Endothelial cell of umbilical vein (primary cell): ENCODE measurements around the gene GALNT14. TPM values are rescaled to one million over a fixed set of nuclear protein-coding genes. Genes with fewer than 3 reads are reported as not detected.

Experiments used
- BruUV-seq: library from RNA; stranded (reverse); fragments of 400-500 nt; replicated peaks from 2 replicates; lab custom pipeline; 2021; lab: Mats Ljungman, UMichigan
- CTCF ChIA-PET: fragments of 300-600, 350-600 bp; sonication (Branson Sonifier 250); formaldehyde crosslinking; loops from one replicate; lab custom pipeline; 2021; ENCODE audit warnings: antibody characterized with exemption, inconsistent platforms; lab: Charles Lee
- POLR2A ChIA-PET: fragments of 300-600, 350-600 bp; sonication (Branson Sonifier 250); formaldehyde crosslinking; loops from one replicate; lab custom pipeline; 2021; ENCODE audit warnings: antibody characterized with exemption, inconsistent platforms; lab: Charles Lee
- DNase-seq: peaks from one replicate; pipeline ENCODE4 v3.0.0-alpha.2; 2011; ENCODE audit warnings: low read depth, low spot score
- FAIRE-seq: peaks from 2 replicates; lab custom pipeline; 2011; peaks lifted over from hg19 to GRCh38; lab: Jason Lieb, UNC
- H2AFZ ChIP-seq: 2 replicates; pipeline ENCODE4 v1.6.0; 2012; ENCODE audit warnings: low read depth, low read length, control low read depth, inconsistent platforms
- H3K27ac ChIP-seq: 2 replicates; pipeline ENCODE4 v1.5.1; 2011; ENCODE audit warnings: low read depth, mild to moderate bottlenecking, control low read depth, low read length, moderate library complexity; ENCODE audit not compliant: insufficient read depth
- H3K27me3 ChIP-seq, 2 experiments: 2 replicates each; pipeline versions ENCODE4 v1.6.0 to v1.6.1; 2011; ENCODE audit warnings: low read length in 2 of 2, mixed read lengths in 1 of 2; ENCODE audit not compliant: control insufficient read depth in 2 of 2, insufficient read depth in 2 of 2
- H3K36me3 ChIP-seq, 2 experiments: 2 replicates in 1 of 2; 3 replicates in 1 of 2; pipeline ENCODE4 v1.5.1; 2011; ENCODE audit warnings: low read length in 2 of 2, mild to moderate bottlenecking in 1 of 2, moderate library complexity in 1 of 2; ENCODE audit not compliant: control insufficient read depth in 2 of 2, insufficient read depth in 2 of 2; ENCODE audit errors: extremely low read depth in 1 of 2
- H3K4me1 ChIP-seq: 3 replicates; pipeline ENCODE4 v1.5.1; 2011; ENCODE audit warnings: mild to moderate bottlenecking, low read length; ENCODE audit not compliant: control insufficient read depth, insufficient read depth; ENCODE audit errors: extremely low read depth
- H3K4me2 ChIP-seq: 2 replicates; pipeline ENCODE4 v1.6.1; 2011; ENCODE audit warnings: low read length, control low read depth, mixed read lengths; ENCODE audit not compliant: insufficient read depth
- H3K4me3 ChIP-seq, 3 experiments: fragments of 200-600 bp in 1 of 3; sonication (generic), shearing (Covaris generic) in 1 of 3; replicated peaks in 1 of 3; 2 replicates each; pipeline ENCODE4 v1.5.1; 2011 to 2016; ENCODE audit warnings: control low read depth in 3 of 3, low read length in 3 of 3, mild to moderate bottlenecking in 2 of 3, inconsistent platforms in 1 of 3, low read depth in 1 of 3, moderate library complexity in 1 of 3; ENCODE audit not compliant: insufficient read depth in 1 of 3
- H3K79me2 ChIP-seq: 2 replicates; pipeline ENCODE4 v1.6.0; 2012; ENCODE audit warnings: low read length, inconsistent platforms; ENCODE audit not compliant: control insufficient read depth, insufficient read depth
- H3K9ac ChIP-seq: replicated peaks from 2 replicates; pipeline ENCODE3; 2011; ENCODE audit warnings: low read length, control low read depth; ENCODE audit not compliant: insufficient read depth; ENCODE audit errors: extremely low read depth
- H3K9me1 ChIP-seq: replicated peaks from 3 replicates; pipeline ENCODE4 v1.6.0; 2011; ENCODE audit warnings: mild to moderate bottlenecking, low read length; ENCODE audit not compliant: control insufficient read depth, insufficient read depth; ENCODE audit errors: extremely low read depth
- H3K9me3 ChIP-seq: replicated peaks from 2 replicates; pipeline ENCODE4 v1.5.1; 2012; ENCODE audit warnings: low read length, inconsistent platforms; ENCODE audit not compliant: control insufficient read depth, insufficient read depth
- H4K20me1 ChIP-seq: replicated peaks from 2 replicates; pipeline ENCODE3; 2011; ENCODE audit warnings: mild to moderate bottlenecking, low read length; ENCODE audit not compliant: control insufficient read depth, insufficient read depth; ENCODE audit errors: extremely low read depth
- CTCF ChIP-seq, 2 donors: IDR thresholded peaks; 1 replicate in 1 of 2; 2 replicates in 1 of 2; pipeline ENCODE4 v1.5.1; 2011; ENCODE audit warnings: low read length in 2 of 2, mild to moderate bottlenecking in 2 of 2, moderate library complexity in 2 of 2, control low read depth in 1 of 2, inconsistent platforms in 1 of 2, low read depth in 1 of 2; ENCODE audit not compliant: insufficient read depth in 1 of 2; ENCODE audit errors: extremely low read depth in 1 of 2
- EZH2 ChIP-seq: IDR thresholded peaks from 2 replicates; pipeline ENCODE4 v1.6.1; 2012; ENCODE audit warnings: borderline replicate concordance, low read depth, mild to moderate bottlenecking, moderate library complexity, low read length, inconsistent platforms; ENCODE audit not compliant: severe bottlenecking
- FOS ChIP-seq: IDR thresholded peaks from 2 replicates; pipeline ENCODE4 v1.6.1; 2011; ENCODE audit warnings: mild to moderate bottlenecking, low read length, moderate library complexity, borderline replicate concordance; ENCODE audit not compliant: insufficient read depth
- GATA2 ChIP-seq: IDR thresholded peaks from 2 replicates; pipeline ENCODE4 v1.7.0; 2011; ENCODE audit warnings: low read depth, mild to moderate bottlenecking, moderate library complexity, mixed read lengths, low read length; ENCODE audit not compliant: insufficient read length, insufficient read depth
- JUN ChIP-seq: IDR thresholded peaks from 2 replicates; pipeline ENCODE4 v1.6.1; 2011; ENCODE audit warnings: borderline replicate concordance, low read depth; ENCODE audit not compliant: insufficient read length, insufficient read depth
- MAX ChIP-seq: IDR thresholded peaks from 2 replicates; pipeline ENCODE4 v1.6.1; 2011; ENCODE audit not compliant: insufficient read depth, insufficient read length
- MYC ChIP-seq: IDR thresholded peaks from one replicate; pipeline ENCODE4 v1.6.1; 2011; ENCODE audit warnings: mild to moderate bottlenecking, low read depth, low read length
- POLR2A ChIP-seq: IDR thresholded peaks from 2 replicates; pipeline ENCODE4 v1.6.1; 2012; ENCODE audit warnings: low read depth, mild to moderate bottlenecking, control low read depth, low read length
- POLR2AphosphoS5 ChIP-seq: IDR thresholded peaks from 2 replicates; pipeline ENCODE4 v1.6.1; 2012; ENCODE audit warnings: low read depth, mild to moderate bottlenecking, control low read depth, low read length, moderate library complexity; ENCODE audit not compliant: insufficient read depth
- dilution Hi-C: fragments of 300-500 bp; cut with MboI; formaldehyde crosslinking; loops from one replicate; pipeline ENCODE4 v1.15.0; 2019; ENCODE audit warnings: low sequenced_read_pairs; ENCODE audit not compliant: extremely low pct_ligation_motif_present
- intact Hi-C: fragments of 100-400 bp; cut with micrococcal nuclease; formaldehyde crosslinking; loops from one replicate; pipeline ENCODE4 v1.10.0; 2022
- polyA plus RNA-seq, 4 experiments: library from polyadenylated mRNA; depleted of rRNA in 3 of 4; stranded (reverse) in 3 of 4; unstranded in 1 of 4; fragments of >200 nt; gene quantifications; 2 replicates each; pipeline versions ENCODE4 v1.2.1 to v1.2.3, GENCODE V29; 2011 to 2012; ENCODE audit warnings: missing spikeins in 1 of 4
- total RNA-seq: library from RNA; stranded (reverse); gene quantifications from 2 replicates; pipeline ENCODE4 v1.2.3, GENCODE V29; 2021

The GALNT14 gene
- total and polyA plus RNA-seq, 2 donors (not counting 3 experiments of a cell fraction or from before 2014, with no cell fraction given): 0.04 to 0.40 TPM

- BruUV-seq: no TSS peak
- intact Hi-C loops: no loop called here
- Histone ChIP-seq H3K36me3 (no peaks in the 10 kb centered on the region), H2AFZ (no peak overlapping the region), H3K4me1 (no peaks in the 10 kb centered on the region), H3K9ac (no peak overlapping the region), H3K4me3 (no peak overlapping the region), H3K27ac (no peak overlapping the region), H4K20me1 (no peaks in the 10 kb centered on the region), H3K4me2 (no peak overlapping the region), H3K9me1 (no peaks in the 10 kb centered on the region), H3K9me3 (no peaks in the 10 kb centered on the region), H3K79me2 (no peaks in the 10 kb centered on the region), H3K27me3 (no peaks in the 10 kb centered on the region)
- ChIA-PET CTCF (no interaction called here), POLR2A (no interaction called here)
- dilution Hi-C loops: no loop called here
- TF ChIP-seq MAX (no peak), MYC (no peak), CTCF (IDR thresholded peaks at IDR 0.05; ENCODE audit: extremely low read depth in 1 of 2, insufficient read depth in 1 of 2, low read depth in 1 of 2, low read length in 2 of 2) (no peak), EZH2 (no peak), GATA2 (no peak), POLR2A (no peak), JUN (no peak), FOS (no peak), POLR2AphosphoS5 (no peak)
- DNase-seq: no peak
- no peak for FAIRE-seq
These were observed 182.6 kb downstream of the GALNT14 start for GRCh38 chr2:30955516-30956132.
